WTC11 (cell line): ENCODE measurements around the gene PPP1R12B. TPM values are rescaled to one million over a fixed set of nuclear protein-coding genes. Genes with fewer than 3 reads are reported as not detected.

ENCODE experiments used
- ATAC-seq: fragments of 200-7000 bp; cut with Tn5 transposase; 2 replicates; pipeline ENCODE4 v1.10.0; 2021; ENCODE audit warnings: mild to moderate bottlenecking, moderate library complexity
- CTCF ChIA-PET: fragments of 300-600 bp; sonication (Branson Sonifier 250); formaldehyde crosslinking; loops from one replicate; lab custom pipeline; 2021; ENCODE audit warnings: antibody characterized with exemption; lab: Charles Lee
- POLR2A ChIA-PET: fragments of 350-600 bp; sonication (Branson Sonifier 250); formaldehyde crosslinking; loops from one replicate; lab custom pipeline; 2021; ENCODE audit warnings: antibody characterized with exemption; lab: Charles Lee
- DNase-seq: peaks from one replicate; pipeline ENCODE4 v3.0.0; 2021; ENCODE audit warnings: low spot score
- H3K27ac Mint-ChIP-seq: 2 replicates; pipeline ENCODE4 v1.8.0; 2021; ENCODE audit warnings: mixed read lengths
- H3K27me3 Mint-ChIP-seq: 2 replicates; pipeline ENCODE4 v1.8.0; 2021; ENCODE audit warnings: low read depth, mild to moderate bottlenecking, moderate library complexity, mixed read lengths
- H3K36me3 Mint-ChIP-seq: 2 replicates; pipeline ENCODE4 v1.8.0; 2021; ENCODE audit warnings: mixed read lengths
- H3K4me1 Mint-ChIP-seq: 2 replicates; pipeline ENCODE4 v1.8.0; 2022; ENCODE audit warnings: mixed read lengths
- H3K4me3 Mint-ChIP-seq: 2 replicates; pipeline ENCODE4 v1.8.0; 2021; ENCODE audit warnings: mild to moderate bottlenecking, moderate library complexity, mixed read lengths
- H3K9me3 Mint-ChIP-seq: 2 replicates; pipeline ENCODE4 v1.8.0; 2021; ENCODE audit warnings: mixed read lengths
- ARID4B ChIP-seq: sonication (generic); formaldehyde crosslinking; IDR thresholded peaks from 2 replicates; pipeline ENCODE4 v1.8.0; 2023; ENCODE audit warnings: missing genetic modification reagents, mild to moderate bottlenecking, borderline replicate concordance
- ATF2 ChIP-seq: sonication (generic); formaldehyde crosslinking; IDR thresholded peaks from 2 replicates; pipeline ENCODE4 v1.8.1; 2022; ENCODE audit warnings: low read depth, missing genetic modification reagents, borderline replicate concordance
- CBFB ChIP-seq: sonication (generic); formaldehyde crosslinking; IDR thresholded peaks from 2 replicates; pipeline ENCODE4 v1.8.1; 2022; ENCODE audit warnings: mild to moderate bottlenecking, low read depth, missing genetic modification reagents
- E2F5 ChIP-seq: sonication (generic); formaldehyde crosslinking; IDR thresholded peaks from 2 replicates; pipeline ENCODE4 v1.8.1; 2022; ENCODE audit warnings: mild to moderate bottlenecking, moderate library complexity, missing genetic modification reagents
- JUN ChIP-seq: sonication (generic); formaldehyde crosslinking; IDR thresholded peaks from 2 replicates; pipeline ENCODE4 v1.8.0; 2023; ENCODE audit warnings: mild to moderate bottlenecking, missing genetic modification reagents
- MYBL2 ChIP-seq: sonication (generic); formaldehyde crosslinking; IDR thresholded peaks from 2 replicates; pipeline ENCODE4 v1.8.1; 2023; ENCODE audit warnings: mild to moderate bottlenecking, moderate library complexity, missing genetic modification reagents
- NR1H2 ChIP-seq: sonication (generic); formaldehyde crosslinking; IDR thresholded peaks from 2 replicates; pipeline ENCODE4 v1.9.0; 2021; ENCODE audit warnings: mild to moderate bottlenecking, moderate library complexity, missing genetic modification reagents
- OVOL2 ChIP-seq: fragments of 250-450 bp; sonication (Bioruptor Pico); IDR thresholded peaks from 2 replicates; pipeline ENCODE4 v1.9.0; 2021; ENCODE audit warnings: mild to moderate bottlenecking, borderline replicate concordance
- SMAD3 ChIP-seq: sonication (generic); formaldehyde crosslinking; IDR thresholded peaks from 2 replicates; pipeline ENCODE4 v1.8.0; 2022; ENCODE audit warnings: missing genetic modification reagents, mild to moderate bottlenecking, borderline replicate concordance
- STAT6 ChIP-seq: sonication (generic); formaldehyde crosslinking; conservative IDR thresholded peaks from 2 replicates; pipeline ENCODE4 v1.8.1; 2023; ENCODE audit warnings: mild to moderate bottlenecking, low read depth, missing genetic modification reagents, moderate library complexity
- ZBTB43 ChIP-seq: sonication (generic); formaldehyde crosslinking; IDR thresholded peaks from 2 replicates; pipeline ENCODE4 v1.8.1; 2023; ENCODE audit warnings: mild to moderate bottlenecking, missing genetic modification reagents
- total RNA-seq: library from RNA; stranded (reverse); gene quantifications from 3 replicates; pipeline ENCODE4 v1.2.3, GENCODE V29; 2021

PPP1R12B gene
- total RNA-seq, 1 experiment from 2014 or later = 19.2 TPM

- no peaks in the 10 kb centered on the region for H3K9me3 Mint-ChIP-seq
- no peaks in the 10 kb centered on the region for H3K4me1 Mint-ChIP-seq
- no peak overlapping the region for H3K4me3 Mint-ChIP-seq
- H3K36me3 Mint-ChIP-seq = no peaks in the 10 kb centered on the region
- H3K27me3 Mint-ChIP-seq = no peaks in the 10 kb centered on the region; the same call in 1 of the 2 replicates
- ChIA-PET POLR2A (no interaction called here), CTCF (interaction anchor here (1.5 to 1.6 kb wide), 2 partner anchors 10 to 130 kb away, joined by 3 to 4 read pairs; no protein-coding TSS in a partner anchor)
- no peak for ATAC-seq
- no peak for DNase-seq
- TF ChIP-seq ATF2 (CRISPR knock-in tag) (no peak), NR1H2 (no peak), JUN (no peak), ARID4B (CRISPR knock-in tag) (no peak)
- H3K27ac Mint-ChIP-seq = no peak overlapping the region
Measured at GRCh38 chr1:202590126-202590525, 241.6 kb downstream of the PPP1R12B start.

- ATAC-seq (no peak), DNase-seq (no peak)
- Mint-ChIP-seq H3K27me3 (no peaks in the 10 kb centered on the region; the same call in 1 of the 2 replicates), H3K4me3 (no peak overlapping the region), H3K27ac (no peak overlapping the region; the same call in 1 of the 2 replicates), H3K4me1 (no peaks in the 10 kb centered on the region), H3K36me3 (no peaks in the 10 kb centered on the region), H3K9me3 (no peaks in the 10 kb centered on the region)
- TF ChIP-seq ZBTB43 (CRISPR knock-in tag) (no peak), STAT6 (no peak), SMAD3 (CRISPR knock-in tag) (no peak), ATF2 (CRISPR knock-in tag) (no peak), JUN (no peak), MYBL2 (CRISPR knock-in tag) (no peak), OVOL2 (CRISPR knock-in tag) (no peak), E2F5 (CRISPR knock-in tag) (no peak), CBFB (CRISPR knock-in tag) (no peak)
- CTCF ChIA-PET = interaction anchor here (0.6 to 1.5 kb wide), 2 partner anchors 9 to 129 kb away, joined by 3 read pairs; no protein-coding TSS in a partner anchor
- POLR2A ChIA-PET = no interaction called here
Measured at GRCh38 chr1:202590975-202591411, 242.5 kb downstream of the PPP1R12B start.
